T47D (cell line): ENCODE results near the gene ZNF90.
"Not testable (repeated sequence)": the region's sequence is repeated elsewhere in the genome, so short reads cannot be mapped to it uniquely, and the experiment has no call there.

Experiments used
- DNase-seq, 2 experiments: peaks; one replicate each; pipeline versions ENCODE4 v3.0.0 to v3.0.0-alpha.2; 2011 to 2012; ENCODE audit warnings: low read depth in 1 of 2, low spot score in 1 of 2
- JUND ChIP-seq: IDR thresholded peaks from 2 replicates; pipeline ENCODE4 v1.6.1; 2012; ENCODE audit warnings: low read depth
- in situ Hi-C: cut with HindIII; loops from 2 replicates; pipeline ENCODE4 v1.10.0; 2016; ENCODE audit warnings: low sequenced_read_pairs, low pct_unique_long_range_greater_than_20kb

Gene ZNF90

GRCh38 chr19:20151617-20152145 lies 73.9 kb downstream of the ZNF90 start:
- in situ Hi-C loops = no loop called here
- no peak for DNase-seq
- TF ChIP-seq JUND = no peak

DNA sequence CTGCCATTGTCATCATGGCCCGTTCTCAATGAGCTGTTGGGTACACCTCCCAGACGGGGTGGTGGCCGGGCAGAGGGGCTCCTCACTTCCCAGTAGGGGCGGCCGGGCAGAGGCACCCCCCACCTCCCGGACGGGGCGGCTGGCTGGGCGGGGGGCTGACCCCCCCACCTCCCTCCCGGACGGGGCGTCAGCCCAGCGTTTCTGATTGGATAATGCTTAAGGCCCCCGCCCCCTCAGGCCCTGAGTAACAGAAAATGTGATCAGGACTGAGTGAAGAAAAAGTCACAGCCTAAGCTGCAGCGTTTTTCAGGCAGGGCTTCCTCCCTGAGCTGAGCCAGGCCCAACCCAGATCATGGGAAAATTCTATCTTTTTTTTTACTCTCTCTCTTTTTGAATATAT lies 74.7 kb downstream of the ZNF90 start:
- in situ Hi-C loops, DNase-seq: not testable (repeated sequence)

GRCh38 chr19:20153281-20153680 lies 75.5 kb downstream of the ZNF90 start:
- TF ChIP-seq JUND = no peak
- in situ Hi-C loops = no loop called here
- peak in 1 of 2 experiments; percentile 60 for DNase-seq

DNA sequence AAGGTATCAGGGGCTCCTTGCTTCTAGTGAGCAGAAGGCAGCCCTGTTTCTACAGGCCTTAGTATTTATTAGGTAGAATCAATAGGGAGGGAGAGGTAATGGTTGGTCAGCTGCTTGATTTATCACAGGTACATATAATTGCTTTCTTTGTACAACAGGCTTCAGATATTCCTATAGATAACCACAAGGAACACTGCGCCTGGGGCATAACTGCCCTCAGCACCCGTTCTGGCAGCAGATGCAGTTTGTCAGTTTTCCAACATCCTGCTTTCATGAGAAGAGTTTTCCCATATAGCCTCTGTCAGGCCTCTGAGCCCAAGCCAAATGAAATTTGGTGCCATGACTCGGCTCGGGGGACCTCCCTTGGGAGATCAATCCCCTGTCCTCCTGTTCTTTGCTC lies 76.8 kb downstream of the ZNF90 start:
- in situ Hi-C loops = no loop called here

DNA sequence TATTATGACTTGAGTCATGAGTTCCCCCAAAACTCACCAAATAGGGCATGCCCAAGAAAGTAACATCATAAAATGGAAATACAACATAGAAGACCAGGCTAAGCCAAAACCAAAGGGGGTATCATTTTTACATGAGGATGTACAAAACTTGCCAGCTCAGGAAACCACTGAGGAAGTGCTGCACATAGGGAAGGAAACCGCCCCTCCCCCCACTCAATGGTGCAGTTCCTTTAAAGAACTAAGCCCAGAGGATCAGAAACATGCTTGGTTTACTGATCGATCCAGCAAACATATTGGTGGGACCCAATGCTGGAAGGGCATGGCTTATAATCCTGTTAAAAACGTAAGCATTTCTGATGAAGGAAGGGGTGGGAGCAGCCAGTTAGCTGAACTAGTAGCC lies 85.0 kb downstream of the ZNF90 start:
- in situ Hi-C loops = no loop called here
- DNase-seq = no peak
- TF ChIP-seq JUND = no peak

More for the DNA sequence above, 76.8 kb downstream of the ZNF90 start:
- no peak for TF ChIP-seq JUND
- peak in 1 of 2 experiments; percentile 88 for DNase-seq

DNA sequence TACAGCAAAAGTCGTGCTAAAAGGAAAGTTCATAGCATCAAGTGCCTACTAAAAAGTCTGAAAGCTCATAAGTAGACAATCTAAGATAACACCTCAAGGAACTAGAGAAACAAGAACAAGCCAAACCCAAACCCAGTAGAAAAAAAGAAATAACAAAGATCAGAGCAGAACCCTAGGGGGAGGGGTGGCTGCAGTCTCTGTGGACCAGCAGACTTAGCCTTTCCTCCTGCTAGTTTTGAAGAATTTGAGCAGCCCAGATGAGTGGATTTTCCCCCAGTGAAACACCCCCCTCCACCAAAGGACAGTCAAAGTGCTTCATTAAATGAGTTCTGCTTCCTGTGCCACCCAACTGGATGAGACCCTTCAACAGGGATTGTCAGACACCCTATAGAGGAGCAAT lies 86.7 kb downstream of the ZNF90 start:
- TF ChIP-seq JUND = no peak
- no peak for DNase-seq
- in situ Hi-C loops = no loop called here

DNA sequence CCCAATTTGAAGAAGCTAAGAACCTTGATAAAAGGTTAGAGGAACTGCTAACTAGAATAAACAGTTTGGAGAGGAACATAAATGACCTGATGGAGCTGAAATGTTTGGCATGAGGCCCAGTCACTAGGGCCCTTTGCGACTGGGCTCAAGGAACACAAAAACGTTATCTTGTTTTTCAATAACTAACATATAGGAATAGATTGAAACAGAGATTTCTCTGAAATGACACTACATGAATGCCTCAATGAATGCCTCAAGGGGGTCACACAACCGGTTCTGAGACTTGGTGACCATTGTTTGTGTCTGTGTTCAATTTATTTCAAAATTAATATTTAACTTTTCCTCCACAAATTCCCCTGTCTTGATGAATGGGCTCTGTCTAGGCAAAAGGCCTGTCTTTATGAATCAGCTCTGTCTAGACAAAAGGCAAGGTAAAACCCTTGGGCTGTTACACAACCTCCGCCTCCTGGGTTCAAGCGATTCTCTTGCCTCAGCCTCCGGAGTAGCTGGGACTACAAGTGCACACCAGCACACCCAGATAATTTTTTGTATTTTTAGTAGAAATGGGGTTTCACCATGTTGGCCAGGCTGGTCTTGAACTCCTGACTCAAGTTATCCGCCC lies 88.3 kb downstream of the ZNF90 start:
- TF ChIP-seq JUND = no peak
- in situ Hi-C loops = no loop called here
- peak in 1 of 2 experiments; percentile 49 for DNase-seq

DNA sequence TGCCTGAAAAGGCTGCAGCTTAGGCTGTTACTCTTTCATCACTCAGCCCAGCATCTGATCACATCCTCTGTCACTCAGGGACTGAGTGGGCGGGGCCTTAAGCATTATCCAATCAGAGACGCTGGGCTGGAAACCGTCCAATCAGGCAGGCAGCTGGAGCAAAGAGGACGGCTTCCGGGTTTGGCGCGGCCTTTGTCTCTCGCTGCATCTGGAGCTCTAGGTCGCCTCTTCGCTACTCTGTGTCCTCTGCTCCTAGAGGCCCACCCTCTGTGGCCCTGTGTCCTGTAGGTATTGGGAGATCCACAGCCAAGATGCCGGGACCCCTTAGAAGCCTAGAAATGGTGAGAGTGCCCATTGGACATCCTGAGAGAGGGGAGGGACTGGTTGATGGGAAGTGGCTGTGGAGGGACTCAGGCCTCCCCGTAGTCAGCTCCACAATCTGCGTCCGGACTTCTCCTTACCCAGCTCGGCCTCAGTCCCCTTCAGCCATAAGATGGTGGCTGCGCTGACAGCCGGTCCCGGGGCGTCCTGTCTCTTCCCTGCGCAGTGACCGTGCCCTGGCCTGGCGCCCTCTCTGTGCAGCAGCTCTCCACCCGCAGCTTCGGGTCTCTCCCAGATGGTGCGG lies 89.3 kb downstream of the ZNF90 start, which contains the start of gene ZNF486:
ZNF486 (plus strand) TSS at position 195 of the 625 bp plus-strand sequence; CDS start at position 312, 117 bp downstream.
- DNase-seq = peak; percentile 56 to 97
- no peak for TF ChIP-seq JUND
- in situ Hi-C loops = no loop called here

- DNase-seq = peak in 1 of 2 experiments; percentile 12
These were observed 89.9 kb downstream of the ZNF90 start for GRCh38 chr19:20167651-20168122.

More at GRCh38 chr19:20167651-20168122, 89.9 kb downstream of the ZNF90 start:
- TF ChIP-seq JUND = no peak
- in situ Hi-C loops = no loop called here
